RPMI7951 (cell line): Measurements from ENCODE around the gene NRP1. TPM values are rescaled to one million over a fixed set of nuclear protein-coding genes. Genes with fewer than 3 reads are reported as not detected.
"Not testable (repeated sequence)": the region's sequence is repeated elsewhere in the genome, so short reads cannot be mapped to it uniquely, and the experiment has no call there.

ENCODE experiments used
- DNase-seq: peaks from one replicate; pipeline ENCODE4 v3.0.0-alpha.2; 2012; ENCODE audit warnings: low read depth
- total RNA-seq: library from RNA; depleted of rRNA; stranded (reverse); fragments of >200 nt; shearing (Covaris generic); gene quantifications from 2 replicates; pipeline ENCODE4 v1.2.3, GENCODE V29; 2014

NRP1 gene
- total RNA-seq, 1 experiment from 2014 or later = 390 TPM

DNA sequence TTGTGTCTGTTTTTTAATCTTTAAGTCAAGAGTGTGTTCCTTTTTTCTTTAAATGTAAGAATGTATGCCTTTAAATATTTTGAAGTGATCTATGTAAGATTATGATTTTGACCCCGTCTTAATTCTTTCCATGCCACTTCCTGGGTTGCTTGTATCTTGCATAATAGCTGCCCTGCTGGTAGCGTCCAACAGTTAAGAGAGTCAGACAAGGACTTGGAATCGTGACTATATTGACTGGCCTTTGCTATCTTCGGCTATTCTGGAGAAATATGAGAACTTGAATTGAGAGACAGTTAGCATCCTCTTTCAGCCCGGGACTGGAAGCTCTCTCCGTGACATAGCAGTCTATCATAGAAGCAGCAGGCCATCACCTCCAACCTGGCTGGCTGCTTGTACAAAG, 13.0 kb downstream of the NRP1 start:
- no peak for DNase-seq

DNA sequence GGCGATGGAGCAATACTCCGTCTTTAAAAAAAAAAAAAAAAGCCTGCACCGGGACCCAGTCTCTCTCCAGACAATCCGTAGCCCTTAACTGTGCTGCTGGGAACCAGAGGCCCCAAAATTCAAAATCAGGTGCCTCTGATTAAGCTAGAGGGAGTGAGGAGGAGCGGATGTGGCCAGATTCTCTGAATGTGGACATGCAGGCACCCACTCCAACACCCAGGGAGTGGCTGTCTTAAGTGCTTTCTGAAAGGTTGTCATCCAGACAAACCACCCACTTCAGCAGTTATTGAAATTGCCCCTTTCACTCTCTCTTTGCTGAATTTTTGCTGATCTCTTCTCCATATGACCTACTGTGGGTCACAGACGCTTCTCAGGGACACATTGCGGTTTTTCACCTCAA, 14.2 kb downstream of the NRP1 start:
- no peak for DNase-seq

DNA sequence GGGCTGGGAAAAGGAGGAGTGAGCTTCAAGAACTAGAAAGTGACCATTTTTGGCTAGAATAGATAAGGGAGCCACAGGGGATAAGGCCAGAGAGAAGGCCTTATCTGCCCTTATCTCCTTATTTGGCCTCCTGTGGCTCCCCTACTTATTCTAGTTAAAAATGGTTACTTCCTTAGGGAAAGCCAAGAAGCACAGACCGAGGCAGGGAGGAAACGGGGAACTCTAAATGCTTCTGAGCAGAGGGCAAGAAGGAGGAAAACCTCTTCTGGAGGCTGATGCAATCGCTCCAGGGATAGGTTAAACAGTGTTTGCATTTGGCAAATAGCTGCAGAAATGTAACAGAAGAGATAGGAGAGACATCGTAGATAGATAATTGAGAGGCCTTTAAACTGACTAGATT, 18.6 kb downstream of the NRP1 start:
- no peak for DNase-seq

DNA sequence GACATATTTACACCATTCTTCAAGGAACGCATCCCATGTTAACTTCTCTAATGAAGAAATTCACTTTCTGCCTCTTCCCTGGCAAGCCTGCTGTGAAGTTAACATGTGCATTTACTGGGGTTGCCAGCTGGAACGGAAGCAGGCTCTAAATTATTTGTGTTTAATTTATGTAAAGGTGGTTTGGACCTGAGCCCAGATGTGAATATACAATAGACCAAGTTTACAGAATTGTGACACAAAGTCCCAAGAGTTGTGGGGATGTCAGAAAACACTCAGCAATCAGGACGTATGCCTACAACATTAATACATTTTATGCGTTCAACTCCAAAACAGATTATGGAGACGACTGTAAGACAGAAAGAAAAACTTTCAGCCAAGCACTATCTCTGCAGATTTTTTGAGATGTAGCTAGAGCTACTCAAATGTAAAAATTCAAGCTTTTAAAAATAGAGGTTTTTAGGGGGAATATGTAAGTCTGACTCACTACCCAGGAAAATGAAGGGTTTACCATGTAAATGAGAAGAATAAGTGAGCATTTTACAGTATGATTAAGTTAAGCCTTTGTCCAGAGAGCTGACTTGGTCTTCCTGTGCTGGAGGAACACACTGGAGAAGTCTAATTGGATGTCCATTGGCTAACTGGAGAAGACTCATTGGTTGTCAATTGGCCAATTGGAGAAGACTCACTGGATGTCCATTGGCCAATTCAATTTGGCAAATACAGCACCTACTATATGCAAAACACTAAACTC, 19.5 kb downstream of the NRP1 start:
- DNase-seq = no peak

DNA sequence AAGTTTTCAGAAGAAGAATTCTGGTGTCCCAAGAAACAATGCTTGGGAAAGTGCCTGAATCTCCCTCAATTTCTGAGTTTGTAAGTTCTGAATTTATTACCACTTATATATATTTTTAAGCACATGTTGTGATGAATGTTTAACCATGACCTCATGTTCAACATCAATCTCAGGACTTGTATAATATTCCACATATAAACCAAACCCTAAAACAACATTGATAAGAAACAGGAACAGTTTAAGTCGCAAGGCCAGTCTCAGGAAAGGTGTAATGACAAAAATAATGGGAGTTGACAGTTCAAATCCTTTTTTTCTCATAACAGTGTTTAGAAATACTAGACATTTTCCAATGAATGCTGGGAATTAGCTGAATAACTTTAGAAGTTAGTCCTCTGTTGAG, 22.8 kb downstream of the NRP1 start:
- DNase-seq = no peak

DNA sequence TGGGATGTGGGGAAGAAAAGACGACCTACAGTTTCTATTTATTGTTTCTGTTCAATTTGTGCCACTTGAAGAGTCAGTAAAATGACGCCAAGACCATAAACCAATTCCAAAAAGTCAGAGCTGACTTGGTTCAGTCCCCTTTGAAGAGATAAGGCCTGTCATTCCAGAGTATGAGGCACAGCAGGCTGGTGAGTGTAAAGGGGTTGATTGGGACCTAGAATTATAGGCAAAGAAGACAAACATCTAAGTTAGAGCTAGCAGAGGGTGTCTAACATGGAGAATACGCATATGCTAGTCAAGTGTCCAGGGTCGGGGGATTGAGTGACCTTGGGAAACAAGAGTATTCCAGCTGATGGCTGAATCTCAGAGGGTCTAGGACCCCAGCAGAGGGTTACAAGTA, 23.6 kb downstream of the NRP1 start:
- no peak for DNase-seq

DNA sequence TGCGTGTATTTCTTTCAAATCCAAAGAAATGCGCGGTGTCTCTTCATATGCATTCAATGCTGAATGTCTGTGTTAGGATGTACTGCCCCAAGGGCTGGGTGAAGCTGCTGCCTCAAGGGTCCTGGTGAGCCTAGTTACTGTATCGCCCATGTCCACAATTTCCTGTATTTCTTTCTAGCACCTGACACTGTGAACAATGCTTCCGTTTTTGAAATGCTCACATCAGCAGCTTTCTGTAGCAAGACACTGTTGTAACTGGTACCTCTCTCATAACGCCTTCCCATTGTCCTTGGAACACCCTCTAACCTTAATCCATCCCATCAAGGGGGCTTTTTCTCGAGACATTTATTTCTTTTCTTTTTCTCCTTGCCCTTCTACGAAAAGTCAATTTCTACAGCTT, 25.1 kb downstream of the NRP1 start:
- no peak for DNase-seq

DNA sequence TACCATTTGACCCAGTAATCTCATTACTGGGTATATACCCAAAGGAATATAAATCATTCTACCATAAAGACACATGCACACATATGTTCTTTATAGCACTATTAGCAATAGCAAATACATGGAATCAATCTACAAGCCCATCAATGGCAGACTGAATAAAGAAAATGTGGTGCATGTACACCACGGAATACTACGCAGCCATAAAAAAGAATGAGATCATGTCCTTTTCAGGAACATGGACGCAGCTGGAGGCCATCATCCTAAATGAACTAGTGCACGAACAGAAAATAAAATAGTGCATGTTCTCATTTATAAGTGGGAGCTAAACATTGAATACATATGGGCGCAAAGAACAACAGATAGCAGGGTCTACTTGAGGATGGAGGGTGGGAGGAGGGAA, 26.6 kb downstream of the NRP1 start:
- no peak for DNase-seq

DNA sequence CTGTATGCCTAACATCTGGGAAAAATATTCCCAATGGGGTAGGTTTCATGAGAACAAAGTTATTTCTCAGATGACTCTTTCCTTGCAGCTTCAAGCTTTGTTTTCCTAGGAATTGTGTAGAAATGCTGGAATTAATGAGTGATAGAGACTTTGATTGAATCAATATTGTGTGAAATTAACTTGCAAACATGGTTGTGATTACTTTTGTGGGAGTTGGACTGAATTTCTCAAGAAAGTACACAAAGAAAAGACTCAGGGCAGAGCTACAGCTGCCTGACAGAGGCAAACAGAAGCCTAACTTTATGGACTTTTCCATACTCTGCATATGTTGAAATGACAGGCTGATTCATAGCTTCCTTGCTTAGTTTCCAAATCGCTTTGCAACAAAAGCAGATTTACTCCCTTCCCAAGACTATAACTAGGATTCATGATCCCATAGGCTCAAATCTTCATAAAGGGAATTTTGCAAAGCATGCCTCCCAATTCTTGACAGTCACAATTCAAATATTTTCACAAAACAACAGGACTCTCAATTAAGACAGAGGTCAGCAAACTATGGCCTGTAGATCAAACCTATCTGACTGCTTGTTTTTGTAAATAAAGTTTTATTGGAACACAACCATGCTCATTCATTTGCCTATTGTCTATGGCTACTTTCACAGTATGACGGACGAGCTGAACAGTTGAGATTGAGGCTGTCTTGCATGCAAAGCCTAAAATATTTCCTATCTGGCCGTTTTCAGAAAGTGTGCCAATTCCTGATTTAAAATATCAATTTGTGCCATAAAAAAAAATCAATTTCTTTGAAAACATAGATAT, 27.6 kb downstream of the NRP1 start:
- DNase-seq = peak; percentile 48

DNA sequence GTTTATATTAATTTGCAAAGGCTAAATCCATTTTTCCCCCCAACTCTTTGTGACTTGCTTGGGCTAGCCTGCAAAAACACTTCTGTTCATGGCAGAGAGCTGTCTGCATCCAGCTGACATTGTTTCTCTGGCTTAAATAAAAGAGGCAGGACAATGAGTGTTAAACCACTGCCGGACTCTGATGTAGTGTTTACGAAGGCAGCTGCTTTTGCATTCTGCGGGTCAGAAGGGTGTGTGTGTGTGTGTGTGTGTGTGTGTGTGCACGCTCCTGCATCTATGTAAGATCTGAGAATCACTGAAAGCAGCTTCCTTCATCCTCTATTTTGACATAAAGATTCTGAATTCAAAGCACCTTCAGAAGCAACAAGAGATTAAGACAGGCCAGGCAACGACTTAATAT, 28.3 kb downstream of the NRP1 start:
- no peak for DNase-seq

DNA sequence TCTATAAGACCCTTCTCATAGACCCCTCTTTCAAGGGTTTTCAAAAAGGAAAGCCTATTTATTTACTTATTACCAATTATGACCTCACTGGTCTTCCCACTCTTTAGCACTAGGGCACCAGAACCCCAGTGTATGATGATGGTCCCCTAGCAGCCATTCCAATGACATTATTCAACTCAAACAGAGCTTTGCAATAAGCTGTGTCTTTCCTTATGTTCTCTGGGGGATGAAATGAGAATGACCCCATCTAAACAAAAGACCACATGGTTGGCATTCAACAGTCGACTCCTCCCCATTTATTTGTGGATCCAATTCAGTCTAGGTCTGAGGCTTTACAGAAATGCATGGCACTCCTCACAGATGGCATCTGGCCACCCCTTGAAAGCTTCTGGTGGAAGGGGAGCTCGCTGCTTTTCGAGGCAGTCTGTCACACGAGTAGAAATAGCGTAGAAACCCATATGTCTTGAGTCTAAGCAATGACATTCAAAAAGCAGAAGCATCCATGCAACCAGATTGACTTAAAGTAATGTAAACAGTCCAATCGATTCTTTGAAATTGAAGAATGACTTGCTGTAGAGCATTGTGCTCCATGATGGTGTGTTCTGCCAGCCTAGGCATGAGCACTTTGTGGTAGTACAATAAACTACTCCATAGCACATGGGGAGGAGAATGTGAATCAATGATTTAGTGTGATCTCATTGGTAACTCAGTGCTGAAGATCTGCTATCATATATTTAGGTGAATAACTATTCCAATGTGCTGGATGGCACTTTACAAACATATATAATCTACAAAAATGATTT, 29.8 kb downstream of the NRP1 start:
- DNase-seq = no peak

DNA sequence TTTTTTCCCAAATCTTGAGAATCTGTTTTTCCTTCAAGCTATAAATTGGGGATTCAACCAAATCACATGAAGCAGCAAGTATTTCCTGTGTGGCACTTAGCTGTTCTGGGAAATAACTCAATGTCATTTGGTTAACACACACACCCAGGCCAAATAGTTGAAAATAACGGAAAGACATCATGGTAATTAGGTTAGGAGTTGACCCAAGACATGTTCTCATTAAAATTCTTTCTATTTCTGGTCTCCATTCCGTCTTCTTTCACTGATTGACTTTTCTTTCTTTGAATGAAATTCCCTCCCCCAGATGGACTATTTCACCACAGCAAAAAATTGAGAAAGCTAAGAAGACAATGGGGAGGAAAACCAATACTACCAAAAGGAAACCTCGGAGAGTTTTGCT, 30.5 kb downstream of the NRP1 start:
- DNase-seq = no peak

DNA sequence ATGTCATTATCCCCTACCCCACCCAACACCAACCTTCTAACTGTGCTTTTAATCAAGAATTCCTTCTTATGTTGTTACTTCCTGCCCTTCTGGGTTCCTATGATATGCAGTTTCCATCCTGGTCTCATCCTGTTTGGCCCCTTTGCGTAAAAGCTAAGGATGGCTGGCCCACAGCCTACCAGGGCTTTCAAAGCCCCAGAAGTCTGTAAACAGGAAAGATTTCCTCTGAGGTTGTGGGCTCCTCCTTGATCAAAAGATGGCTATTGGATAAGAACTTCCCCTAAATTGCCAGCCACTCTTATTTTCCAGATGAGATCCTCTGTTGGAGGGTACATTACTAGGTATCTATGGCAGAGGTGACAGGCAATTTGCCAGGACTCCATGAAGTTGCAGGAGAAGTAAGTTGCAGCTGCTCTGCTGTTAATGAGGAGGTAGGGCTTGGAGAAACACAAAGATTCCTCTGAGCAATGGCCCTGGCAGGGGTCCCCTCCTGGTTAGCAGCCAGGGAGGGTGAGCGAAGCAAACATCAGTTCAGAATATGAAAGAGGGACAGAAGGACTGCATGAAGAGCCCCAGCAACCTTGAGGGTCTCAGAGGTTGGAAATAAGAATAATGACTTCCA, 32.1 kb downstream of the NRP1 start:
- no peak for DNase-seq

DNA sequence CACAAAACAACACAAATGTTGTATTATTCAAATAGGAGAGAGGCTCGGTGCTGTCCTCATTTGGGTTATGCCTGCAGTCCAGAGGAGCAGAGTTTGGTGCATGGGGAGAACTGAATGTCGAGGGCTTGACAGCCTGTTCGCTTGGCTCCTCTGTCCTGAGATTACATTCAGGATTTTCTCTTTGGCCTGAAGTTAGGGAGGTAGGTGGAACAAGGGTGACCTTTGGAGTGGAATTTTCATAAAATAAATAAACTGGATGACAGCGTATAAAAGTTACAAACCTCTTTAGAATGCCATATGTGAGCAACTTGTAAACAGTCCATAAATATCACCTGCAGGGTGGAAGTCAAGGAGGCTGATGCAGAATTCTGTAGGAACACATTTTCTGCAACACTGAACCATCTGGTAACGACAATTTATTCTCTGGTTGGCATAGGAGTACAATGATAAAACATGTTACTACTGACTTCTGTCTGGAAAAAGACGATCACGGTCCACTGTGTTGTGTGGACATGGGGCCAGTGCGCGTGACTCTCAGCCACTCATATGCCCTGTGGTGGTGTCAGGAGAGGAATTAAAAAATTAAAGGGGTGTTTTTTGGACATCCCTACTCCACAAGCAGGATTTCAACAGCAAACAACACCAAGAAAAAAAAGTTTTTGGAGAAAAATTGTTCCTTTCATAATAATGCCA, 33.2 kb downstream of the NRP1 start:
- no peak for DNase-seq

DNA sequence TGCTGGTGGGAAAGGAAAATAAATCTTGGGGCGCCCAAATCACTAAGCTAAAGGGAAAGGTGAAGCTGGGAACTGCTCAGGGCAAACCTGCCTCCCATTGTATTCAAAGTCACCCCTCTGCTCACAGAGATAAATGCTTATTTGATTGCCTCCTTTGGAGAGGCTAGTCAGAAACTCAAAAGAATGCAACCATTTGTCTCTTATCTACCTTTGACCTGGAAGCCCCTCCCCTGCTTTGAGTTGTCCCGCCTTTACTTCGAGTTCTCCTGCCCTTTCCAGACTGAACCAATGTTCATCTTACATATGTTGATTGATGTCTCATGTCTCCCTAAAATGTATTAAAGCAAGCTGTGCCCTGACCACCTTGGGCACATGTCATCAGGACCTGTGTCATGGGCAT, 33.9 kb downstream of the NRP1 start:
- not testable (repeated sequence) for DNase-seq

DNA sequence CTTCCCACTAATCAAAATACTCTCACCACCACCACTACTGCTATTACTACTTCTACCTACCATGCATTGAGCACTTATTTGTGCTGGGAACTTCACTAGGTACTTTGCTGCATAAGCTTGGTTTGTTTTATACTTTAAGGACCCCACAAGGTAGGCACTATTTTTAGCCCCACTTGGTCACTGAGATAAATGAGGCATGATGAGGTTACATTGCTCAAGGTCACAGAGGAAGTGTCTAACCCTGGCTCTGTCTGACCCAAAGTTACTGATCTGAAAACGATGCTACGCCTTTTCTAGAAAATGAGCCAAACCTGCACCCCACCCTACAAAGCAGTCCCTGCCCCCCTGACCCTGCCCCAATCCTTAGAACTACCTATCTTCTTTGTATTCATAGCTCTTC, 35.6 kb downstream of the NRP1 start:
- DNase-seq = no peak

DNA sequence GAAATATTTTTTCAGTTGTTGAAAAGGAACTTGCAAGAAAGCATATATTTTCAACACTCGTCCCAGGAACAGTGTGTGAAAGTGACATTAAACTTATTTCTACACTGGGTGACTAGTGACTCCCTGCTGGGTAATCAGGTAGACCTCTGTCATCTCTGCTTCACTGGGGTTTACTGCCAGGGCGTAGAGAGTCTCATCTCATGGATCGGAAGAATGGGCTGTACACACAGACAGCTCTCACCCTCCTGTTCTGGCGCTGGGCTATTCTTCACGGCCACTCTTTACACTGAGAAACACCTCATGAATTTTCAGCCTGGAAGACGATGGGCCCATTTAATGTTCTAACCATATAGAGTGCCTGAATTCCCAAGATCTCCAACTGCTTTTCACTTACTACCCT, 36.4 kb downstream of the NRP1 start:
- DNase-seq = no peak

DNA sequence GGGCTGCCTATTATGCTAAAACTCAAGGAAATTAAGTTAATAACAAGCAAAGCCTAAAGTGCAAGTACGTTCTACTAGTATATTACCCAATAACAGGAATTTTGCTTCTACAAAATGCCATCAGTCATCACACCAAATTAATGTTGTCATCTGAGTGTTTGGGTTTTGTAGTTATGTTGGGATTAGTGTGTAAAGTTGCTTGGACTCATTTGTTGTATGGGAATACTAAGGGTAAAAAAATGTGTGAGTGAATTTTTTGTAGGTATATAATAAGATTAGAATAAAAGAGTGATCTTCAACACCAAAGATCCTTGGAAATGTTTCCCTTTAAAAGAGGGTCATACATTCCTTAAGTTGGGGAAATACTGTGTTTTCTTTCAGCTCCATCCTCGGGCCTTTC, 38.6 kb downstream of the NRP1 start:
- no peak for DNase-seq

DNA sequence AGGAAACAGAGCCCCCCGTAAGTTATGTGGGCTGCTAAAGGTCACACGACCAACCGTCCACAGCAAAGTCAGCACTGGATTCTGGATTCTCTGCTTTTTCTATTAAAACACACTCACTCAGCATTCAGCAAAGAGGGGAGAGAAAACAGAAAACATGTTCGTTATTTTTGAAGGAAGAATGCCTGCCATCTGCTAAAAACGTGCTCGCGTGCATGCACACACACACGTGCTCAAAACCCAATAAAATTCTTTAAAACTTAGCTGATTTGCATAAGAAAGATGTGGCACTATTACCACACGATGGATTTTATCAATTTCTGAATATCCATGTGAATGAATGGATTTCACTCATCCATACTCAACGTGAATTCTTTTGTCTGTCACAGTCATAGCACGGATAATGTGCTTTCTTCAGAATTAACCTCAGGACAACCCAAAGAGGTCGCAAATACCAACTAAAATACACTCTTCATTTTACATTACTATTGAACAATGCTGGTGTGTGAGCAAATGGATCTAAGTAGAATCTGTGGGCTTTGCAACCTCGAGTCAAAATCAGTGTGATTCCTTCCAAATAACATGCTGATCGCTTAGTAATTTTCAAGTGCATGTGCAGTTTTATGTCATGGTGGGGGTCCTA, 40.8 kb downstream of the NRP1 start:
- no peak for DNase-seq

DNA sequence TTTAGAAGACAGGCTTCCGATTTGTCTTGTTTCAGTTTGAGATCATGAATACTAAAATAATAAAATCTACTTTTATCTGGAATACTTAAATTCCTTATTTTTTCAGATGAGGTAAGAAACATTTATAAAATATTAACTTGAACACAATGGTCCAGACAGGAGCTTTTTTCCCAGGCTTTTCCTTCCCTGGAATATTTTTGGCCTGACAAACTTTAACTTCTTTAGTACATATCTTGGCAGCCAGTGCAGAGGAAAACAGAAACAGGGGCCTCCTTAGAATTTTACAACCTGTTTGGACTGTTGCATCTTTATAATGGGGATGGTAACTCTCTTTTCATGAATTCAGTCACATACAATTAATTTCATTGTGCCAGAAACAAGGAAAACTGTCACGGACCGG, 41.4 kb downstream of the NRP1 start:
- no peak for DNase-seq

DNA sequence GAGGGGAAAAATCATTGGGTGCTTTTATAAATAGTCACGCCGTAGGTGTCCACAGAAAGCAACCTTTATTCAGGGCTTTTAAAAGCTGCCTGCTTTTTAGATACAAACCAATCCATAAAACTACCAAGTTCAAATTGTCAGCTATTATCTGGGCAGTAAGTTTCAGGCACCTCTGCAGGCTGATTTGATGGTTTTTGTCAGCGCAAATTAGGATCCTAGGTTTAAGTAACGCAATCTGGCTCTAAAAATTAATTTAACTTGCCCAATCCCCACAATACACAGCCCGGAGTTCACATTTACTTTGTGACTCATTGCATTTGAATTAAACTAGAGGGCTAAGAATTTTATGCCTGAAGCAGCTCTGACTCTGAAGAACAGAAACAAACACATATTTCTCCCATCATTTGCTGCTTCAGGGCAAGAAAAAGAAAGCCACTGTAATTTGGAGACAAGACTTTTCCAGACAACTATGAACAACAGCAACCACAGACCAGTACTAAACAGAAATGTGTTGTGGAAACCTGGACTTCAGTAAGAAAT, 43.3 kb downstream of the NRP1 start:
- DNase-seq = peak; percentile 98
